BJ (cell line): Measurements from ENCODE around the gene SUN5. TPM values are rescaled to one million over a fixed set of nuclear protein-coding genes. Genes with fewer than 3 reads are reported as not detected.

Experiments
- CTCF ChIA-PET: fragments of 350-600 bp; formaldehyde crosslinking; extraction: SDS; loops from one replicate; lab custom pipeline; 2021; ENCODE audit warnings: antibody characterized with exemption, inconsistent platforms; lab: Yijun Ruan, JAX
- POLR2A ChIA-PET: fragments of 300-600 bp; sonication (Branson Sonifier 250); formaldehyde crosslinking; extraction: SDS; loops from one replicate; lab custom pipeline; 2021; ENCODE audit warnings: antibody characterized with exemption; lab: Charles Lee
- DNase-seq: peaks from one replicate; pipeline ENCODE4 v3.0.0-alpha.2; 2011; ENCODE audit warnings: low read depth
- H3K27me3 ChIP-seq: 2 replicates; pipeline ENCODE4 v1.6.0; 2011; ENCODE audit warnings: low read length; ENCODE audit not compliant: control insufficient read depth, insufficient read depth
- H3K36me3 ChIP-seq: 2 replicates; pipeline ENCODE4 v1.5.1; 2011; ENCODE audit warnings: low read length; ENCODE audit not compliant: control insufficient read depth, insufficient read depth
- H3K4me3 ChIP-seq: 2 replicates; pipeline ENCODE4 v1.5.1; 2011; ENCODE audit warnings: low read depth, mild to moderate bottlenecking, control low read depth, low read length
- CTCF ChIP-seq: IDR thresholded peaks from 2 replicates; pipeline ENCODE4 v1.5.1; 2011; ENCODE audit warnings: low read depth, mild to moderate bottlenecking, control low read depth, inconsistent platforms, low read length, moderate library complexity; ENCODE audit not compliant: insufficient read depth
- polyA plus RNA-seq: library from polyadenylated mRNA; depleted of rRNA; stranded (reverse); fragments of >200 nt; gene quantifications from 2 replicates; pipeline ENCODE4 v1.2.3, GENCODE V29; 2011

Gene SUN5
- polyA plus RNA-seq, 1 experiment = not detected

DNA sequence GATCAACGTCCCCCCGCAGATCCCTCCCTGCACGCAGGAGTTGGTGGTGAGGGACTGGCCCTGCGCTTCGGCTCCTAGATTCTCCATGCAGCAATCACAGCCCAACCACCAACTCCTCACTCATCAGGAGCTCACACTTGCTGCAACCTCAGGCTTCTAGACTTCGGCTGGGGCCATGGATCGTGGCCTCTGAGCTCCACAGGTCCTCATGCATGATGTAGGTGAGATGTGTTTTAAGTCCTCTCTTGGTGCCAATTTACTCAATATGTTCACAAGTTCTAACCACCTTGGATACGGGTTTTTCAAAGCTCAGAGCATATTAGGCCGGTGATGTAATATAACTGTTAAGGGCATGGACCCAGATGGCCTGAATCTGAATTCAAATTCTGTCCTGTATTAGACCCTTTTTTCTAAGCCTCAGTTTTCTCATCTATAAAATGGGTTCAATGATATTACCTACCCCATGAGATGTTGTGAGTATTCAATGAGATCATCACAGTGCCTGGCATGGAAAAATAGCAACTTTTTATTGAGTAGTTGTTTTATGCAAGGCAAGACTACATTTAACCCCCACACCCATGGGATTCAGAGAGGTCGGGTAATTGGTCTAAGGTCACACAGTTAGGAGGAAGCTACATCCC, 31.0 kb downstream of the SUN5 start:
- no peak for DNase-seq
- POLR2A ChIA-PET = no interaction called here
- peaks cover 2% of the 10 kb centered on the region for H3K27me3 ChIP-seq
- CTCF ChIA-PET = interaction anchor here (0.8 kb wide), 1 partner anchor 27 kb away, joined by 3 read pairs; no protein-coding TSS in a partner anchor
- H3K36me3 ChIP-seq = no peaks in the 10 kb centered on the region
- TF ChIP-seq CTCF = no peak
- no peak overlapping the region for H3K4me3 ChIP-seq

DNA sequence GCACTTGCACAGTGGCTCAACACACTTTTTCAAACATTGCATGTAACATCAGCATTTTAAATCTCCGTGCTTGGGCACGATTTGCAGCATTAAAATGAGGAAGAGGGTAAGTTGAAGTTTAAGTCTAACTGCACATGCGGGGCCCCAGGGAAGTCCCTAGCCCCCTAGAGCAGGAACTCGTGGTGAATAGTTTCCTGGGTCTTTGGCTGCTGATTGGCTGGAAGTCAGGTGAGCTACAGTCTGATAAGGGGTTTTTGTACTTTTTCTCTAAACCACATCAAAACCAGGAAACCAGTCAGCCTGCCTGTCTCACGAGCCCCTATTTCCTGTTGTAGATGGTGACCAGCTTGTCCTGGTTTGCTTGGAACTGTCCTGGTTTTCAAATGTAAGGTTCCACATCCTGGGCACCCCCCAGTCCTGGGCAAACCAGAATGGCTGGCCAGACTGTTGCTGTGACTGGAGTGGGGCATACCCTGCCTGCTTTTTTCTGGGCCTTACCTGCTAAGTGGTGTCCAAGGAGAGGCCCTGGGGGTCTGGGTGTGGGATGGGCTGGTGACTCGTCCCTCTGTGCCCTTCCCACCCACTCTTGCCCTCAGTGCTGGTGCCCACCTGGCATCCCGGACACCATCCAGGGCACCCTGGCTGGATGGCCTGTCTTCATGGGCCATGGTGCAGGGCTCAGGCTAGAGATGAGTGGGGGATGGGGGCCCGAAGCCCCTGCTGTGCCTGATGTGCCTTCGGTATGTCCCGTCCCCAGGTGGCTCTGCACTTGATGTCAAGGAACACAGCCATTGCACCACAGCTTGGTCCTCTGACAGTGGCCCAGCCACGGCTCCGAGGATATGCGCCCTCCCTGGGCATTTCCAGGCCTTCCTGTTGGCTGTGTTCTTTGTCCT, 31.8 kb downstream of the SUN5 start:
- Histone ChIP-seq H3K36me3 (no peaks in the 10 kb centered on the region), H3K27me3 (peaks cover 2% of the 10 kb centered on the region; the same call in 1 of the 2 replicates), H3K4me3 (no peak overlapping the region)
- ChIA-PET CTCF (interaction anchor here (0.8 kb wide), 1 partner anchor 26 kb away, joined by 3 read pairs; no protein-coding TSS in a partner anchor), POLR2A (no interaction called here)
- TF ChIP-seq CTCF = no peak
- no peak for DNase-seq

- H3K36me3 ChIP-seq = no peaks in the 10 kb centered on the region
- H3K4me3 ChIP-seq = no peak overlapping the region
- TF ChIP-seq CTCF = no peak
- ChIA-PET POLR2A (no interaction called here), CTCF (no interaction called here)
- no peak for DNase-seq
- peaks cover 2% of the 10 kb centered on the region; the same call in 1 of the 2 replicates for H3K27me3 ChIP-seq
Observed at GRCh38 chr20:32971703-32972161, 32.5 kb downstream of the SUN5 start.

DNA sequence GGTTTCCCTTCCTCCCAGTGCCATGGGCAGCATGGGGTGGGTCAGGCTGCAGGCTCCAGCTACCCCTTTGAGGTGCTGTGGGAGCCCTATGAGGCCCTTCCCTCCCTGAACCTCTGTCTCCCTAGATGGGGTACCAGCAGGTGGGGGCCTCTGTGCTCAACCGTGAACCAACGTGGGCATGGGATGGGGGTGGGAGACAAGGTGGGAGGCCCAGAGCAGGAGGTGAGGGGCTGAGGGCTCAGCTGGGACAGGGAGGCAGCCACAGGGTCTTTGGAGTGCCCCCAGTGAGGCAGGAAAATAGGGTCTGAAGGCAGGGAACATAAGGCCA, 33.3 kb downstream of the SUN5 start:
- H3K27me3 ChIP-seq = peaks cover 2% of the 10 kb centered on the region; the same call in 1 of the 2 replicates
- ChIA-PET POLR2A (no interaction called here), CTCF (no interaction called here)
- TF ChIP-seq CTCF = no peak
- no peaks in the 10 kb centered on the region for H3K36me3 ChIP-seq
- no peak for DNase-seq
- H3K4me3 ChIP-seq = no peak overlapping the region
